ENCODE measurements around the gene TNFRSF25.
A peak's percentile ranks its signal among the peaks of the same experiment; 100 is the strongest.

TNFRSF25 gene

DNA sequence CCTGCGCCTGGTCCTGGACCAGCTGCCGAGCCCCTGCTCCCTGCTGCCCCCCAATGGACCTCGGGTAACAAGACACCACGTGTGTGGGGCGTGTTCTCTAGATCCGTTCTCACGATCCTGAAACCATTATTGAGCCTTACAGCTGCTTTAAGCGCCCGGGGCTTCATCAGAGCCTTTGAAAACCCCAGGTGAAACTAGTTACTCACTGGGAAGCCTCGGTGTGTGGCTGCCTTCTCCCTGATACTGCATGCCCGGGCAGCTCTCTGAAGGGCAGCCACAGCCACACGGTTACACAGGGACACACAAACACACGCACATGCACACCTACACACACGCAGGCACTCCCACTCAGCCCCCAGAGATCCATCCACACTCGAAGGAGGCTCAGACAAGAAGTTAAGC, 51.5 kb downstream of the TNFRSF25 start:
- H3K9me3 ChIP-seq, result no peaks in the 10 kb centered on the region
- peaks cover 44% of the 10 kb centered on the region for H3K27me3 ChIP-seq
- no peaks in the 10 kb centered on the region for H3K36me3 ChIP-seq
- H3K4me1 ChIP-seq, result no peaks in the 10 kb centered on the region
- TF ChIP-seq, protein P1, sequence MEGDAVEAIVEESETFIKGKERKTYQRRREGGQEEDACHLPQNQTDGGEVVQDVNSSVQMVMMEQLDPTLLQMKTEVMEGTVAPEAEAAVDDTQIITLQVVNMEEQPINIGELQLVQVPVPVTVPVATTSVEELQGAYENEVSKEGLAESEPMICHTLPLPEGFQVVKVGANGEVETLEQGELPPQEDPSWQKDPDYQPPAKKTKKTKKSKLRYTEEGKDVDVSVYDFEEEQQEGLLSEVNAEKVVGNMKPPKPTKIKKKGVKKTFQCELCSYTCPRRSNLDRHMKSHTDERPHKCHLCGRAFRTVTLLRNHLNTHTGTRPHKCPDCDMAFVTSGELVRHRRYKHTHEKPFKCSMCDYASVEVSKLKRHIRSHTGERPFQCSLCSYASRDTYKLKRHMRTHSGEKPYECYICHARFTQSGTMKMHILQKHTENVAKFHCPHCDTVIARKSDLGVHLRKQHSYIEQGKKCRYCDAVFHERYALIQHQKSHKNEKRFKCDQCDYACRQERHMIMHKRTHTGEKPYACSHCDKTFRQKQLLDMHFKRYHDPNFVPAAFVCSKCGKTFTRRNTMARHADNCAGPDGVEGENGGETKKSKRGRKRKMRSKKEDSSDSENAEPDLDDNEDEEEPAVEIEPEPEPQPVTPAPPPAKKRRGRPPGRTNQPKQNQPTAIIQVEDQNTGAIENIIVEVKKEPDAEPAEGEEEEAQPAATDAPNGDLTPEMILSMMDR (IDR thresholded peaks at IDR 0.05; ENCODE audit: low read depth, low read length), result peak; percentile 56
- DNase-seq, result peak; percentile 56
- H3K4me3 ChIP-seq (ENCODE audit: low read depth, low read length), result no peak overlapping the region

DNA sequence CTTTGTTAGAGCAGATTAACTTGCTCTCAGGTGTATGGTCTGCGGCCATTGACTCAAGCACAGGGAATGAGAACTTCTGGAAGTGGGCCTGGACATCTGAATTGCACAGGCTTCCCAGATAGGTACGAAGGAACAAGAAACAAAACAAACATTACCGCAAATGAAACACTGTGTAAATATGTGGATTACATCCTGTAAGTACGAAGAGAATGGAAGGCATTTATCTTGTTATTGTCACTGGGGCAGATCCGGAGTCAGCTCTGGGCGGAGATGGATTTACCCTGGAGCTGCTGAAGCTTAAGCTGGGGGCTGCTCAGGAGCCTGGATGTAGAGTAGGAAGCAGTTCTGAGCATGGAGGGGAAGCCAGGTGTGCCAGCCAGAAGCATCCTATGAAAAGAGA, 53.1 kb downstream of the TNFRSF25 start:
- Histone ChIP-seq H3K4me1 (no peaks in the 10 kb centered on the region), H3K4me3 (ENCODE audit: low read depth, low read length) (no peak overlapping the region), H3K9me3 (no peaks in the 10 kb centered on the region), H3K36me3 (no peaks in the 10 kb centered on the region), H3K27me3 (peaks cover 29% of the 10 kb centered on the region)
- TF ChIP-seq, protein P1 (IDR thresholded peaks at IDR 0.05; ENCODE audit: low read depth, low read length), result no peak
- no peak for DNase-seq
